SK-MEL-5 (cell line): Measurements from ENCODE around the gene RBM19. TPM values are rescaled to one million over a fixed set of nuclear protein-coding genes. Genes with fewer than 3 reads are reported as not detected.

Source experiments
- DNase-seq: peaks from one replicate; pipeline ENCODE4 v3.0.0-alpha.2; 2016; ENCODE audit warnings: low read depth, low spot score
- in situ Hi-C: cut with HindIII; loops from 2 replicates; pipeline ENCODE4 v1.10.0; 2016; ENCODE audit warnings: low sequenced_read_pairs, high pct_unique_total_duplicates, low pct_unique_long_range_greater_than_20kb
- total RNA-seq: library from RNA; depleted of rRNA; stranded (reverse); fragments of >200 nt; shearing (Covaris generic); gene quantifications from 2 replicates; pipeline ENCODE4 v1.2.3, GENCODE V29; 2014

The RBM19 gene
- total RNA-seq, 1 experiment from 2014 or later = 53.6 TPM

- in situ Hi-C loops = no loop called here
- no peak for DNase-seq
Measured at GRCh38 chr12:113842699-113843098, 123.4 kb downstream of the RBM19 start.

DNA sequence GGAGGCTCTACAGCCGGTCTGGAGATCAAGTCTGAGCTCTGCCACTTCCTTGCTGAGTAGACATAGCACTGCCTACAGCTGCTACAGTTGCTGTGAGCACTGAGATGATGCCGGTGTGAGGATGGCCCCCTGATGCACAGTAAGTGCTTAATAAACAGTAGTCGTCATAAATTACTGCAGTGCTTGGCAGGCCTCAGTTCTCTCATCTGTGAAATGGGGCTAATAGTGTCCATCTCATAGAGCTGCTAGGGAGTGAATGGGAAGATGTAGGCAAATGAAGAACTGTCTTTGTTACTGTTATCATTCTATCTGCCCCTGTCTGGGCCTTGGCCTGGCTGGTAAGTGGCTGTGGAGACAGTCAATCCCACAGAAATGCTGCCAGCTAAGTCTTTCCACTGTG, 124.3 kb downstream of the RBM19 start:
- no peak for DNase-seq
- in situ Hi-C loops = no loop called here

GRCh38 chr12:113840401-113841042, 125.6 kb downstream of the RBM19 start:
- in situ Hi-C loops = no loop called here
- DNase-seq = no peak

GRCh38 chr12:113838896-113839295, 127.2 kb downstream of the RBM19 start:
- DNase-seq = no peak
- in situ Hi-C loops = no loop called here

- DNase-seq = peak; percentile 9
- in situ Hi-C loops = no loop called here
Measured at GRCh38 chr12:113837528-113838296, 128.4 kb downstream of the RBM19 start.

DNA sequence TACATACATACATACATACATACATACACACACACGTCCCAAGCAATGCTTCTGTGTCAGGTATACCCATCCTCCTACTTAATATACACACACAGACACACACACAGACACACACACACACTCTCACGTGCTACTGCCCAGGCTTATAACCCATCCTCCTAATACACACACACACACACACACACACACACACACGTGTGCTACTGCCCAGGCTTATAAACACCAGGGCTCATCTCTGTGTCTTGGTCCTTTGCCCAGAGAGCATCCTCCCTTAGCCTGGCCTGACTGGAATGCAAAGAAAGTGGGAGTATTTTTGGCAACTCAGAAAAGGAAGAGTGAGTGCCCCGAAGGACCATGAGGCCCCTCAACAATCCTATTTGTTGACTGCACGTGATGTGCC, 129.0 kb downstream of the RBM19 start:
- no peak for DNase-seq
- in situ Hi-C loops = no loop called here

- DNase-seq = no peak
- in situ Hi-C loops = no loop called here
Measured at GRCh38 chr12:113835896-113836295, 130.2 kb downstream of the RBM19 start.

DNA sequence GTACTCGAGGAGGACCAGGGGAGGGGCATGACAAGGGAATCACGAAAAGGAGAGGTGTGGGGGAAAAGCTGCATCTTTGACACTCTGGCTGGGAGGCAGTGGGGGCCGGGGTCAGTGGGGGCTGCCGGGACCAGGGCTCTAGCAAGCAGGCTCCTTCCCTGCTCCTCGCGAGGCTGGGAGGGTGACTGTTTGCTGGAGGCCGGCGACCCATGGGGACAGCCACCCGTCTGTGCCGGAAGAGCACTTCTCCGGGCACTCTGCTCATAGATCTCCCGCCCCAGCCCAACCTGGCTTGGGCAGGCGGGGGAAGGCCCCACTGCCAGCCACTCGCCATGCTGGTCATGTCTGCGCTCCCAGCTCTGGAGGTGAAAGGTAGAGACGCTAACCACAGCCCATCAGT, 130.7 kb downstream of the RBM19 start:
- in situ Hi-C loops = no loop called here
- DNase-seq = no peak

GRCh38 chr12:113833422-113833821, 132.7 kb downstream of the RBM19 start:
- DNase-seq = no peak
- in situ Hi-C loops = no loop called here

DNA sequence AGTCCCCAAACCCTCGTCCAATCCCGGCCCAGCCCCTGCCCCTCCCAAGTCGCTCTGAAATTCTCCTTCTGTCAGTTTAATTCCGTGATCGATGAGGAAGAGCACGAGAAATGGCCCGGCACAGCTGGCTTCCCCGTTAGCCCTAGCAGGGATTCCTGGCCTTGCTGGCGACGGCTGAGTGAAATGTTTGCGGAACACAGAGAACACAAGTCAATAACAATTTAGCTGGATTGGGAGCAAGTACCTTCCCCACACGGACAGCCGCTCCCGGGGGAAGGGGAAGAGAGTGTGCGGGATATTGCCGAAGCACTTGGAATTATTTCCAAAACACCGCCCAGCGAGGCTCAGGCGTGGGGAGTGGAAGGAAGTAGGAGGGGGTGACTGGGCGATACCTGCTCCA, 134.6 kb downstream of the RBM19 start:
- DNase-seq = no peak
- in situ Hi-C loops = no loop called here

- no peak for DNase-seq
- in situ Hi-C loops = no loop called here
Measured at GRCh38 chr12:113831016-113831415, 135.1 kb downstream of the RBM19 start.

- in situ Hi-C loops = no loop called here
- DNase-seq = no peak
Measured at GRCh38 chr12:113829212-113829611, 136.9 kb downstream of the RBM19 start.

- in situ Hi-C loops = no loop called here
Measured at GRCh38 chr12:113827539-113828114, 138.5 kb downstream of the RBM19 start.

GRCh38 chr12:113826805-113827538, 139.2 kb downstream of the RBM19 start:
- in situ Hi-C loops = no loop called here
- DNase-seq = no peak

More at GRCh38 chr12:113827539-113828114, 138.5 kb downstream of the RBM19 start:
- no peak for DNase-seq

- DNase-seq = no peak
- in situ Hi-C loops = no loop called here
Measured at GRCh38 chr12:113825705-113826104, 140.4 kb downstream of the RBM19 start.

- DNase-seq = no peak
- in situ Hi-C loops = no loop called here
Measured at GRCh38 chr12:113823816-113824215, 142.3 kb downstream of the RBM19 start.

DNA sequence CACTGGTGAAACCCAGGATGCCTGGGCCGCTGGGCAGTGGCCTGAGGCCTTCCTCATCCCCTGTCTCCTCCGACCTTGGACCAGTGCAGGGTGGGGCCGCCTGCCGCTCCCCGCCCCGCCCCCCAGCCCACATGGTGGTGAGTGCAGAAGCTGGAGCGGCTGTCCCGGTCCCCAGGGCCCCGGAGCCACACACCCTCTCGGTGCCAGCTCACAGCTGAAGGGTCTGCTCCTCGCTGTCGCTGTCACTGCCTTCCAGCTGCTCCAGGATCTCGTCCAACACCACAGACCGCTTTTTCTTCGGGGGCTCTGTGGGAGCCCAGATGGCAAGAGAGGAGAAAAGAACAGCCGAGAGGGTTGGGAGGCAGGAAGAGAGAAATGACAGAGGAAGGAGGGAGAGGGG, 143.1 kb downstream of the RBM19 start:
- DNase-seq = no peak
- in situ Hi-C loops = no loop called here

GRCh38 chr12:113820842-113821241, 145.3 kb downstream of the RBM19 start:
- in situ Hi-C loops = no loop called here

More at GRCh38 chr12:113820842-113821241, 145.3 kb downstream of the RBM19 start:
- no peak for DNase-seq
